GM23338 (cell line): Measurements from ENCODE around the gene CACNA1D. TPM values are rescaled to one million over a fixed set of nuclear protein-coding genes. Genes with fewer than 3 reads are reported as not detected.
A peak's percentile ranks its signal among the peaks of the same experiment; 100 is the strongest.

ENCODE experiments used
- ATAC-seq: fragments of 200-7000 bp; cut with Tn5 transposase; 3 replicates; pipeline ENCODE4 v1.9.1; 2020
- DNase-seq: peaks from one replicate; pipeline ENCODE4 v3.0.0-alpha.2; 2015; ENCODE audit warnings: low spot score
- H2AFZ ChIP-seq: fragments of 200-600 bp; sonication (generic); 2 replicates; pipeline ENCODE4 v1.8.0; 2016; ENCODE audit warnings: antibody characterized with exemption, mild to moderate bottlenecking, moderate library complexity
- H3F3A ChIP-seq: fragments of 200-600 bp; sonication (generic); replicated peaks from 2 replicates; pipeline ENCODE4 v1.8.0; 2017; ENCODE audit warnings: antibody characterized with exemption, mixed run types, low read depth
- H3K27ac ChIP-seq: fragments of 200-600 bp; sonication (generic); 2 replicates; pipeline ENCODE4 v1.6.1; 2016; ENCODE audit warnings: low read depth
- H3K27me3 ChIP-seq: fragments of 200-600 bp; sonication (generic); 2 replicates; pipeline ENCODE4 v1.8.0; 2016; ENCODE audit warnings: mild to moderate bottlenecking, mixed run types, moderate library complexity; ENCODE audit not compliant: insufficient read depth
- H3K36me3 ChIP-seq: fragments of 200-600 bp; sonication (generic); 2 replicates; pipeline ENCODE4 v1.8.0; 2016; ENCODE audit warnings: mild to moderate bottlenecking; ENCODE audit not compliant: insufficient read depth
- H3K4me1 ChIP-seq: fragments of 200-600 bp; sonication (generic); 2 replicates; pipeline ENCODE4 v1.8.0; 2016; ENCODE audit warnings: mild to moderate bottlenecking, moderate library complexity; ENCODE audit not compliant: insufficient read depth
- H3K4me2 ChIP-seq: fragments of 200-600 bp; sonication (generic); 2 replicates; pipeline ENCODE4 v1.7.1; 2017; ENCODE audit warnings: mixed run types
- H3K4me3 ChIP-seq: fragments of 200-600 bp; sonication (generic); 2 replicates; pipeline ENCODE4 v1.6.1; 2016; ENCODE audit warnings: mixed run types
- H3K79me2 ChIP-seq: fragments of 200-600 bp; sonication (generic); replicated peaks from 2 replicates; pipeline ENCODE4 v1.8.0; 2017; ENCODE audit warnings: mild to moderate bottlenecking; ENCODE audit not compliant: insufficient read depth
- H3K9me2 ChIP-seq: fragments of 200-600 bp; sonication (generic); 2 replicates; pipeline ENCODE4 v1.8.0; 2017; ENCODE audit not compliant: insufficient read depth
- H4K20me1 ChIP-seq: fragments of 200-600 bp; sonication (generic); replicated peaks from 2 replicates; pipeline ENCODE4 v1.8.0; 2017; ENCODE audit warnings: mild to moderate bottlenecking; ENCODE audit not compliant: insufficient read depth
- H3K27ac Mint-ChIP-seq: 2 replicates; pipeline ENCODE4 v1.8.0; 2020; ENCODE audit warnings: inconsistent platforms, mild to moderate bottlenecking, moderate library complexity, mixed read lengths
- H3K27me3 Mint-ChIP-seq: 3 replicates; pipeline ENCODE4 v1.8.0; 2022; ENCODE audit warnings: low read depth, mild to moderate bottlenecking, moderate library complexity, mixed read lengths, inconsistent platforms; ENCODE audit not compliant: insufficient read depth, poor library complexity
- H3K36me3 Mint-ChIP-seq: 3 replicates; pipeline ENCODE4 v1.8.0; 2021; ENCODE audit warnings: low read depth, mild to moderate bottlenecking, inconsistent platforms, moderate library complexity, mixed read lengths
- H3K4me1 Mint-ChIP-seq: 3 replicates; pipeline ENCODE4 v1.8.0; 2020; ENCODE audit warnings: mild to moderate bottlenecking, inconsistent platforms, mixed read lengths
- H3K4me3 Mint-ChIP-seq: 3 replicates; pipeline ENCODE4 v1.8.0; 2021; ENCODE audit warnings: moderate library complexity, mild to moderate bottlenecking, inconsistent platforms, mixed read lengths
- H3K9me3 Mint-ChIP-seq: 3 replicates; pipeline ENCODE4 v1.8.0; 2020; ENCODE audit warnings: moderate library complexity, mild to moderate bottlenecking, inconsistent platforms, mixed read lengths
- CREB1 ChIP-seq: fragments of 250-450 bp; sonication (Bioruptor Pico); IDR thresholded peaks from 2 replicates; pipeline ENCODE4 v1.5.0; 2020; ENCODE audit warnings: low read depth, mild to moderate bottlenecking, moderate library complexity
- CTCF ChIP-seq, 2 experiments: fragments of 200-600 bp in 1 of 2; sonication (generic) in 1 of 2; conservative IDR thresholded peaks; 2 replicates each; pipeline versions ENCODE4 v1.5.1 to v1.6.1; 2016 to 2017; ENCODE audit warnings: antibody characterized with exemption in 2 of 2, low read depth in 2 of 2, mild to moderate bottlenecking in 2 of 2, moderate library complexity in 1 of 2
- EZH2 ChIP-seq: fragments of 200-600 bp; sonication (generic); IDR thresholded peaks from one replicate; pipeline ENCODE4 v1.8.0; 2017; ENCODE audit warnings: antibody characterized with exemption, mild to moderate bottlenecking, low read depth; ENCODE audit not compliant: unreplicated experiment
- EZH2phosphoT487 ChIP-seq: fragments of 200-600 bp; sonication (generic); IDR thresholded peaks from one replicate; pipeline ENCODE4 v1.8.1; 2018; ENCODE audit warnings: antibody characterized with exemption; ENCODE audit not compliant: unreplicated experiment
- JUNB ChIP-seq: IDR thresholded peaks from one replicate; pipeline ENCODE4 v1.6.1; 2016; ENCODE audit warnings: antibody characterized with exemption; ENCODE audit not compliant: unreplicated experiment
- NANOG ChIP-seq: IDR thresholded peaks from 2 replicates; pipeline ENCODE4 v1.6.1; 2016; ENCODE audit warnings: antibody characterized with exemption, borderline replicate concordance
- POLR2AphosphoS5 ChIP-seq: IDR thresholded peaks from 2 replicates; pipeline ENCODE4 v1.6.1; 2016; ENCODE audit warnings: antibody characterized with exemption, low read depth
- REST ChIP-seq: IDR thresholded peaks from one replicate; pipeline ENCODE4 v1.6.1; 2018; ENCODE audit warnings: antibody characterized with exemption; ENCODE audit not compliant: unreplicated experiment
- STAT1 ChIP-seq: IDR thresholded peaks from one replicate; pipeline ENCODE4 v1.6.1; 2016; ENCODE audit warnings: antibody characterized with exemption; ENCODE audit not compliant: unreplicated experiment
- ZNF114 ChIP-seq: fragments of 250-450 bp; sonication (Bioruptor Pico); IDR thresholded peaks from 2 replicates; pipeline ENCODE4 v1.5.0; 2020; ENCODE audit warnings: mild to moderate bottlenecking, moderate library complexity
- ZNF331 ChIP-seq: fragments of 250-450 bp; sonication (Bioruptor Pico); IDR thresholded peaks from 2 replicates; pipeline ENCODE4 v1.5.0; 2020; ENCODE audit warnings: low read depth, mild to moderate bottlenecking, moderate library complexity
- polyA plus RNA-seq: library from polyadenylated mRNA; unstranded; fragments of >200 nt; fragmentation: Nextera tagmentation; extraction: Ambion mirVana; gene quantifications from 2 replicates; pipeline ENCODE4 v1.2.1, GENCODE V29; 2016
- total RNA-seq: library from RNA; depleted of rRNA; stranded (reverse); fragments of >200 nt; shearing (Covaris generic); gene quantifications from 2 replicates; pipeline ENCODE4 v1.2.3, GENCODE V29; 2014
- TF ChIP-seq, protein P1 (sequence below): IDR thresholded peaks from 2 replicates; pipeline ENCODE4 v1.6.1; 2016; ENCODE audit warnings: antibody characterized with exemption

The CACNA1D gene
- total and polyA plus RNA-seq, 2 experiments from 2014 or later, result 1.7 to 1.8 TPM

DNA sequence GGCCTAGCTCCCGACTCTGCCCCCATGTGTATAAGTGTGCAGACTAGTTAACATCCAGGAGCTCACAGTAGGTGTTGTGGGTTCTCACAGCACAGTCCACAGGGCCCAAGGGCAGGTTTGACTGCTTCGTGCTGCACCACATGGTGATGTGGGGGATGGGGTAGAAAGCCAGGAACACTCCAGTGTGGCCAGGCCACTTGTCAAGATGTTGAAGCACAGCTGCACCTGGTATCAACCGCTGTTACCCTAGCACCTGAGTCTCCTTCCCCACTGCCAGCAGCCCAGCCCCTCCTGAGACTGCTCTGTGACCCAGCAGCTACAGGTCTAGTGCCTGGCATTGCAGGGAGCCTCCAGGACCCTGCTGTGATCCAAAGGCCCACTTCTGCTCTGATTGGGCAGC is 298.5 kb downstream of the CACNA1D start (continued):
- TF ChIP-seq NANOG (no peak), EZH2phosphoT487 (no peak), CREB1 (no peak), JUNB (no peak), CTCF (conservative IDR thresholded peaks at IDR 0.05; ENCODE audit: low read depth in 2 of 2) (no peak), STAT1 (no peak), ZNF114 (CRISPR knock-in tag) (no peak), POLR2AphosphoS5 (no peak), ZNF331 (CRISPR knock-in tag) (no peak)
- TF ChIP-seq, protein P1, sequence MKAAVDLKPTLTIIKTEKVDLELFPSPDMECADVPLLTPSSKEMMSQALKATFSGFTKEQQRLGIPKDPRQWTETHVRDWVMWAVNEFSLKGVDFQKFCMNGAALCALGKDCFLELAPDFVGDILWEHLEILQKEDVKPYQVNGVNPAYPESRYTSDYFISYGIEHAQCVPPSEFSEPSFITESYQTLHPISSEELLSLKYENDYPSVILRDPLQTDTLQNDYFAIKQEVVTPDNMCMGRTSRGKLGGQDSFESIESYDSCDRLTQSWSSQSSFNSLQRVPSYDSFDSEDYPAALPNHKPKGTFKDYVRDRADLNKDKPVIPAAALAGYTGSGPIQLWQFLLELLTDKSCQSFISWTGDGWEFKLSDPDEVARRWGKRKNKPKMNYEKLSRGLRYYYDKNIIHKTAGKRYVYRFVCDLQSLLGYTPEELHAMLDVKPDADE, result no peak

DNA sequence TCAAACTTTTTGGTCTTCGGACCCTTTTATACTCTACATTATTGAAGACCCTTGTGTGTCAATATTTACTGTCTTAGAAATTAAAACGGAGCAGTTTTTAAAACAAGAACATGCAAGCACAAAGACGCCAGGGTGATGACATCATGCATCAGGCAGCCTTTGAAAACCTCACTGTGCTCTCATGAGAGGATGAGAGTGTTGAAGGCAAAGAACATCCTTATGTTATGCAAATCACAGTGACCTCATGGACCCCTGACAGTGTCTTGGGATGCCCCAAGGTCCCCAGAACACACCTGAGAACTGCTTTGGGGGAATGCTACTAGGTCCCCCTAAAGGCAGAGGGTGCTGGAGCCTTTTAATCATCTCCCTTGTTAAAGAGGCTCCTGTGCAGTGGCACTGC is 300.2 kb downstream of the CACNA1D start:
- no peaks in the 10 kb centered on the region for H3K79me2 ChIP-seq
- H4K20me1 ChIP-seq, result no peaks in the 10 kb centered on the region
- 0 out of 2 replicates have a peak, but pooled peaks cover 5% of the 10 kb centered on the region for H3K4me1 ChIP-seq
- DNase-seq, result peak; percentile 35
- H3K4me3 Mint-ChIP-seq, result no peak overlapping the region
- H3K4me1 Mint-ChIP-seq, result peaks cover 9% of the 10 kb centered on the region
- H3K27ac ChIP-seq, result no peak overlapping the region
- H3K36me3 ChIP-seq, result no peaks in the 10 kb centered on the region
- no peaks in the 10 kb centered on the region for H3K27me3 Mint-ChIP-seq
- H3K9me3 Mint-ChIP-seq, result no peaks in the 10 kb centered on the region
- peak; percentile 21; the same call in 1 of the 2 replicates for TF ChIP-seq CREB1
- TF ChIP-seq EZH2, result no peak
- H3K4me3 ChIP-seq, result no peak overlapping the region
- H3K36me3 Mint-ChIP-seq, result no peaks in the 10 kb centered on the region
- peak; percentile 76 for ATAC-seq
- no peaks in the 10 kb centered on the region for H3F3A ChIP-seq
- no peaks in the 10 kb centered on the region for H3K27me3 ChIP-seq
- no peak overlapping the region for H3K4me2 ChIP-seq
- H3K27ac Mint-ChIP-seq, result no peak overlapping the region
- no peak overlapping the region for H2AFZ ChIP-seq
- peaks cover 3% of the 10 kb centered on the region; the same call in 1 of the 2 replicates for H3K9me2 ChIP-seq

- H3K4me2 ChIP-seq, result no peak overlapping the region
- no peak for TF ChIP-seq REST
- no peak for TF ChIP-seq NANOG
- no peak for TF ChIP-seq CREB1
- TF ChIP-seq JUNB, result no peak
- TF ChIP-seq EZH2, result no peak
- no peak overlapping the region for H3K27ac Mint-ChIP-seq
- H3K79me2 ChIP-seq, result no peaks in the 10 kb centered on the region
- peaks cover under 1% of the 10 kb centered on the region; the same call in 1 of the 2 replicates for H3K9me2 ChIP-seq
- no peaks in the 10 kb centered on the region for H3K27me3 Mint-ChIP-seq
- no peaks in the 10 kb centered on the region for H3K9me3 Mint-ChIP-seq
- 0 out of 2 replicates have a peak, but pooled peaks cover 5% of the 10 kb centered on the region for H3K4me1 ChIP-seq
- H3K36me3 ChIP-seq, result no peaks in the 10 kb centered on the region
- H3K4me3 Mint-ChIP-seq, result no peak overlapping the region
- no peaks in the 10 kb centered on the region for H3K36me3 Mint-ChIP-seq
- no peak overlapping the region for H3K27ac ChIP-seq
- H3K4me1 Mint-ChIP-seq, result peaks cover 9% of the 10 kb centered on the region
- ATAC-seq (no peak), DNase-seq (no peak)
- no peak overlapping the region for H3K4me3 ChIP-seq
- no peaks in the 10 kb centered on the region for H3K27me3 ChIP-seq
- no peaks in the 10 kb centered on the region for H3F3A ChIP-seq
- H2AFZ ChIP-seq, result no peak overlapping the region
- H4K20me1 ChIP-seq, result no peaks in the 10 kb centered on the region
Measured at GRCh38 chr3:53795176-53795575, 300.8 kb downstream of the CACNA1D start.
